Measurements from ENCODE around the gene ALOX5. TPM values are rescaled to one million over a fixed set of nuclear protein-coding genes. Genes with fewer than 3 reads are reported as not detected.

The ALOX5 gene
- total and polyA plus RNA-seq, 2 of the 4 experiments (the other 2 are of a cell fraction) = not detected

- H3K27ac ChIP-seq (ENCODE audit: insufficient read depth, low read length) = no peak overlapping the region
- CTCF ChIA-PET = no interaction called here
Measured at GRCh38 chr10:45353186-45353585, 20.8 kb upstream of the ALOX5 start.

More at GRCh38 chr10:45353186-45353585, 20.8 kb upstream of the ALOX5 start:
- ATAC-seq (ENCODE audit: low read depth) (no peak), DNase-seq (no peak)
- Histone ChIP-seq H3K23ac (ENCODE audit: low read depth, low read length) (no peak overlapping the region), H3K4me2 (ENCODE audit: low read depth, low read length) (no peak overlapping the region), H3K18ac (ENCODE audit: low read depth, low read length) (no peak overlapping the region), H2BK5ac (ENCODE audit: low read depth, low read length, poor library complexity, severe bottlenecking) (no peak overlapping the region), H3K36me3 (ENCODE audit: control insufficient read depth, insufficient read depth, low read length) (no peaks in the 10 kb centered on the region), H3K9me3 (ENCODE audit: control insufficient read depth, insufficient read depth, low read length) (no peaks in the 10 kb centered on the region), H3K4me3 (ENCODE audit: insufficient read depth, low read depth, low read length) (no peak overlapping the region), H2BK20ac (ENCODE audit: low read depth, low read length) (no peak overlapping the region), H2BK120ac (ENCODE audit: low read depth, low read length) (no peak overlapping the region), H4K8ac (ENCODE audit: low read depth in 2 of 2, low read length in 2 of 2) (no peak overlapping the region), H4K20me1 (ENCODE audit: insufficient read depth, low read length) (no peaks in the 10 kb centered on the region), H4K91ac (ENCODE audit: insufficient read depth, low read depth, low read length) (no peak overlapping the region), H3K14ac (replicated peaks; ENCODE audit: low read depth, low read length) (no peak overlapping the region), H3K79me1 (ENCODE audit: low read depth in 1 of 2, low read length in 2 of 2) (no peaks in the 10 kb centered on the region), H3K9ac (ENCODE audit: low read depth, low read length) (no peak overlapping the region), H3K4ac (ENCODE audit: low read depth, low read length) (no peak overlapping the region), H2BK15ac (ENCODE audit: low read depth, low read length) (no peak overlapping the region), H3K9me1 (ENCODE audit: insufficient read depth, low read length) (no peaks in the 10 kb centered on the region), H2AFZ (replicated peaks; ENCODE audit: low read length, poor library complexity) (no peak overlapping the region), H2AK9ac (replicated peaks; ENCODE audit: low read depth, low read length, poor library complexity) (no peak overlapping the region), H3K27me3 (ENCODE audit: control insufficient read depth, insufficient read depth, low read length) (no peaks in the 10 kb centered on the region), H2AK5ac (ENCODE audit: low read depth, low read length) (no peak overlapping the region), H4K5ac (ENCODE audit: low read depth, low read length) (no peak overlapping the region), H3K4me1 (ENCODE audit: control insufficient read depth, insufficient read depth, low read length) (no peaks in the 10 kb centered on the region), H3K56ac (ENCODE audit: extremely low read depth, insufficient read depth, low read length) (no peak overlapping the region)
- in situ Hi-C loops (cut with MboI; ENCODE audit: low sequenced_read_pairs) (no loop called here), intact Hi-C loops (cut with micrococcal nuclease) (no loop called here), dilution Hi-C loops (cut with HindIII; ENCODE audit: low sequenced_read_pairs, unreplicated experiment) (no loop called here)
- POLR2A ChIA-PET (ENCODE audit: unreplicated experiment) = no interaction called here
- no TSS peak for BruUV-seq (replicated peaks)
- TF ChIP-seq CEBPB (IDR thresholded peaks at IDR 0.05; ENCODE audit: low read depth, low read length) = no peak
- no peak for TF ChIP-seq SMC3 (IDR thresholded peaks at IDR 0.05; ENCODE audit: low read depth, low read length)
- TF ChIP-seq USF2 (IDR thresholded peaks at IDR 0.05; ENCODE audit: low read depth, low read length) = no peak
- TF ChIP-seq RAD21 (IDR thresholded peaks at IDR 0.05; ENCODE audit: low read length) = no peak
- no peak for TF ChIP-seq CTCF (conservative IDR thresholded peaks at IDR 0.05; ENCODE audit: low read depth, low read length)
- TF ChIP-seq FOS (IDR thresholded peaks at IDR 0.05; ENCODE audit: low read depth, low read length) = no peak
- no peak for TF ChIP-seq CHD1 (IDR thresholded peaks at IDR 0.05; ENCODE audit: low read depth, low read length)
- no peak for TF ChIP-seq NFE2L2 (IDR thresholded peaks at IDR 0.05; ENCODE audit: low read depth, low read length)
- TF ChIP-seq RFX5 (IDR thresholded peaks at IDR 0.05; ENCODE audit: low read depth, low read length) = no peak
- no peak for TF ChIP-seq POLR2A (IDR thresholded peaks at IDR 0.05; ENCODE audit: low read depth, low read length)
- TF ChIP-seq RCOR1 (IDR thresholded peaks at IDR 0.05; ENCODE audit: insufficient replicate concordance, low read length) = no peak
- no peak for TF ChIP-seq BHLHE40 (IDR thresholded peaks at IDR 0.05; ENCODE audit: low read depth, low read length)
- TF ChIP-seq MXI1 (IDR thresholded peaks at IDR 0.05; ENCODE audit: borderline replicate concordance, low read depth, low read length) = no peak
- no peak for TF ChIP-seq MAZ (IDR thresholded peaks at IDR 0.05; ENCODE audit: borderline replicate concordance, low read depth, low read length)
- TF ChIP-seq MAFK (IDR thresholded peaks at IDR 0.05; ENCODE audit: low read depth, low read length) = no peak
- TF ChIP-seq ELK1 (IDR thresholded peaks at IDR 0.05; ENCODE audit: borderline replicate concordance, low read depth, low read length) = no peak
- no CpG with 5 or more reads among the region's 1 CpG for WGBS, 2 experiments (ENCODE audit: extremely low coverage in 2 of 2, insufficient read length in 1 of 2)

All from IMR-90 (cell line).